HepG2 (cell line): ENCODE results near the gene GPC6. TPM values are rescaled to one million over a fixed set of nuclear protein-coding genes. Genes with fewer than 3 reads are reported as not detected.
A peak's percentile ranks its signal among the peaks of the same experiment; 100 is the strongest.

Experiments
- CBX5 ChIP-seq: sonication (generic); formaldehyde crosslinking; IDR thresholded peaks from 2 replicates; pipeline ENCODE4 v1.4.0; 2020; ENCODE audit warnings: missing genetic modification reagents, borderline replicate concordance
- DNMT1 ChIP-seq: sonication (generic); formaldehyde crosslinking; IDR thresholded peaks from 2 replicates; pipeline ENCODE4 v1.5.1; 2020; ENCODE audit warnings: mild to moderate bottlenecking, missing genetic modification reagents
- GATAD1 ChIP-seq: IDR thresholded peaks from 2 replicates; pipeline ENCODE4 v1.6.1; 2016; ENCODE audit warnings: missing genetic modification reagents, missing compliant biosample characterization
- GPN1 ChIP-seq: sonication (generic); formaldehyde crosslinking; IDR thresholded peaks from 2 replicates; pipeline ENCODE4 v1.5.1; 2020; ENCODE audit warnings: missing genetic modification reagents, borderline replicate concordance
- GTF2F1 ChIP-seq: fragments of 150-350 bp; IDR thresholded peaks from 2 replicates; pipeline ENCODE4 v1.6.1; 2014; ENCODE audit warnings: low read length
- JDP2 ChIP-seq: sonication (generic); formaldehyde crosslinking; IDR thresholded peaks from 2 replicates; pipeline ENCODE4 v1.8.1; 2022; ENCODE audit warnings: missing genetic modification reagents, borderline replicate concordance
- KLF13 ChIP-seq: sonication (generic); formaldehyde crosslinking; IDR thresholded peaks from 2 replicates; pipeline ENCODE4 v1.4.0; 2020; ENCODE audit warnings: mild to moderate bottlenecking, missing genetic modification reagents
- MIER3 ChIP-seq: IDR thresholded peaks from 2 replicates; pipeline ENCODE4 v1.6.1; 2016; ENCODE audit warnings: missing compliant biosample characterization, borderline replicate concordance
- MIXL1 ChIP-seq: IDR thresholded peaks from 2 replicates; pipeline ENCODE4 v1.6.1; 2016
- MTA1 ChIP-seq: sonication (generic); formaldehyde crosslinking; IDR thresholded peaks from 2 replicates; pipeline ENCODE4 v1.4.0; 2020; ENCODE audit warnings: missing genetic modification reagents, mild to moderate bottlenecking, borderline replicate concordance
- MTA3 ChIP-seq: sonication (generic); formaldehyde crosslinking; IDR thresholded peaks from 2 replicates; pipeline ENCODE4 v1.4.0; 2020; ENCODE audit warnings: missing genetic modification reagents
- NFKBIZ ChIP-seq: IDR thresholded peaks from 2 replicates; pipeline ENCODE4 v1.6.1; 2018; ENCODE audit warnings: missing genetic modification reagents, missing compliant biosample characterization
- PCBP1 ChIP-seq: fragments of 200-400 bp; formaldehyde crosslinking; IDR thresholded peaks from 2 replicates; pipeline ENCODE4 v1.6.1; 2017; ENCODE audit warnings: mild to moderate bottlenecking, low read depth, low read length, borderline replicate concordance
- SP140L ChIP-seq: sonication (generic); formaldehyde crosslinking; IDR thresholded peaks from 2 replicates; pipeline ENCODE4 v1.4.0; 2020; ENCODE audit warnings: missing genetic modification reagents, borderline replicate concordance
- SP2 ChIP-seq: sonication (generic); formaldehyde crosslinking; IDR thresholded peaks from 2 replicates; pipeline ENCODE4 v1.5.1; 2020; ENCODE audit warnings: mild to moderate bottlenecking, missing genetic modification reagents
- SPEN ChIP-seq: sonication (generic); formaldehyde crosslinking; IDR thresholded peaks from 2 replicates; pipeline ENCODE4 v1.5.1; 2020; ENCODE audit warnings: low read depth, mild to moderate bottlenecking, missing genetic modification reagents
- SRF ChIP-seq: IDR thresholded peaks from 2 replicates; pipeline ENCODE4 v1.6.1; 2011; ENCODE audit warnings: mild to moderate bottlenecking, low read depth, low read length, moderate library complexity
- SRY ChIP-seq: sonication (generic); formaldehyde crosslinking; IDR thresholded peaks from 2 replicates; pipeline ENCODE4 v1.8.0; 2022; ENCODE audit warnings: mild to moderate bottlenecking, missing genetic modification reagents
- ZBTB21 ChIP-seq: sonication (generic); formaldehyde crosslinking; IDR thresholded peaks from 2 replicates; pipeline ENCODE4 v1.4.0; 2020; ENCODE audit warnings: missing genetic modification reagents
- ZC3H4 ChIP-seq: sonication (generic); formaldehyde crosslinking; IDR thresholded peaks from 2 replicates; pipeline ENCODE4 v1.4.0; 2020; ENCODE audit warnings: missing genetic modification reagents, borderline replicate concordance
- ZHX1 ChIP-seq: sonication (generic); formaldehyde crosslinking; IDR thresholded peaks from 2 replicates; pipeline ENCODE4 v1.8.1; 2022; ENCODE audit warnings: low read depth, mild to moderate bottlenecking, missing genetic modification reagents
- ZNF180 ChIP-seq: sonication (generic); formaldehyde crosslinking; IDR thresholded peaks from 2 replicates; pipeline ENCODE4 v1.4.0; 2020; ENCODE audit warnings: low read depth, missing genetic modification reagents, borderline replicate concordance
- ZNF337 ChIP-seq: sonication (generic); formaldehyde crosslinking; IDR thresholded peaks from 2 replicates; pipeline ENCODE4 v1.5.1; 2020; ENCODE audit warnings: missing genetic modification reagents, low read depth, mild to moderate bottlenecking, borderline replicate concordance
- ZNF510 ChIP-seq: sonication (generic); formaldehyde crosslinking; IDR thresholded peaks from 2 replicates; pipeline ENCODE4 v1.4.0; 2020; ENCODE audit warnings: low read depth, mild to moderate bottlenecking, missing genetic modification reagents
- ZNF558 ChIP-seq: sonication (generic); formaldehyde crosslinking; IDR thresholded peaks from 2 replicates; pipeline ENCODE4 v1.9.0; 2022; ENCODE audit warnings: mild to moderate bottlenecking, missing genetic modification reagents, borderline replicate concordance
- ZNF660 ChIP-seq: sonication (generic); formaldehyde crosslinking; IDR thresholded peaks from 2 replicates; pipeline ENCODE4 v1.5.1; 2020; ENCODE audit warnings: mild to moderate bottlenecking, low read depth, missing genetic modification reagents, borderline replicate concordance
- ZNF816 ChIP-seq: sonication (generic); formaldehyde crosslinking; IDR thresholded peaks from 2 replicates; pipeline ENCODE4 v1.8.0; 2022; ENCODE audit warnings: missing genetic modification reagents, mild to moderate bottlenecking, borderline replicate concordance
- ZSCAN31 ChIP-seq: sonication (generic); formaldehyde crosslinking; IDR thresholded peaks from 2 replicates; pipeline ENCODE4 v1.5.0; 2020; ENCODE audit warnings: low read depth, mild to moderate bottlenecking, missing genetic modification reagents
- polyA plus RNA-seq, 8 experiments: library from polyadenylated mRNA; depleted of rRNA in 3 of 8; stranded (reverse) in 7 of 8; unstranded in 1 of 8; fragments of >200 nt; fragmentation: Illumina TruSeq in 4 of 8; extraction: Trizol in 4 of 8; gene quantifications; 2 replicates each; pipeline versions ENCODE4 v1.2.1 to v1.2.3, GENCODE V29; 2011 to 2016; ENCODE audit warnings: low read depth in 4 of 8, missing spikeins in 1 of 8, mixed read lengths in 1 of 8; ENCODE audit not compliant: insufficient read depth in 1 of 8
- total RNA-seq, 5 experiments: library from RNA; depleted of rRNA; stranded (reverse); fragments of >200 nt; fragmentation: Illumina TruSeq; extraction: Trizol; gene quantifications; 2 replicates each; pipeline ENCODE4 v1.2.3, GENCODE V29; 2016; ENCODE audit warnings: low read depth in 1 of 5
- TF ChIP-seq, protein P1 (sequence below): sonication (generic); formaldehyde crosslinking; IDR thresholded peaks from 2 replicates; pipeline ENCODE4 v1.8.1; 2023; ENCODE audit warnings: mild to moderate bottlenecking, moderate library complexity, missing genetic modification reagents

The GPC6 gene
- total and polyA plus RNA-seq, 2 of the 13 experiments (the other 11 are each of a cell fraction or from before 2014, with no cell fraction given): 24.5 to 33.9 TPM

DNA sequence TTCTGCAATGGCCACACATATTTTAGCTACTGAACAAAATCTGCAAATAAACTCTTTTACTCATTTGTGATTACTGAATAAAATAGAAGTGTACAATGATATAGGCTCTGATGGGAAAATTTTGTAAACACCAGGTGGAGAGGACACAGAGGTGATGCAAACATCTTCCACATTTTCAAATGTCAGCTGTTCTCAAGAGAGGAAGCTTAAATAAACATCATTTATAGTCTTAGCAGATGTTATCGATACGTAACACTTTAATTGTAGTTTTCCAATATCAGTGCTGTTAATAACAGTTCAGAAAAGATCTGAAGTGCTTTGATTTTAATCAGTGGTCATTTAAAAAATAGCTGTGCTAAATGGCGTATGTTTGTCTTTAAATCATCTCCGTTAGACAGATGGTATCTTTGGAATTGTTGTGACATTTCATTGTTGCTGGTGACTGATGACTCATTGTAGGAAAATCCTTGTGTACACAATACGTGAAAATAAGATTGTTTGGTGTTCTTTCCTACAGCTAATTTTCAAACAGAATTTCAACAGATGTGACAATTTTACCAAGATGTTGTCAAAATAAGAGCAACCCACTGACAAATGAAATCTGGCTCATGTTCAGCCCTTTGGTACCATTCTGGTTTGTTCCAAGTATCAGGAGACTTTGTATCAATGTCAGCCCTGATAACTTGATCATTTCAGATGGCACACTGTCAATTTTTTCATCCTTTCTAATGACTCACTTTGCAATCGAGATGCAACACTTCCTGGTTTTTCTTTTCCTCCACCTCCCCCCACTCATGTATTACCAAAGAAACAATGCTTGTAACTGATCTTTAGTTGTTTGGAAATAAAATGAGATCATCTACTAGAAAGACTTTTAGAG is 736.9 kb downstream of the GPC6 start (continued):
- TF ChIP-seq ZHX1 (CRISPR knock-in tag) (no peak), ZNF816 (CRISPR knock-in tag) (0 out of 2 replicates have a peak, but pooled peaks have one; percentile 25), MIER3 (peak; percentile 79; the same call in 1 of the 2 replicates), ZNF558 (CRISPR knock-in tag) (no peak), NFKBIZ (CRISPR knock-in tag) (no peak), KLF13 (no peak), PCBP1 (no peak), MTA3 (CRISPR knock-in tag) (no peak), ZSCAN31 (no peak), SP2 (CRISPR knock-in tag) (no peak), SPEN (CRISPR knock-in tag) (no peak), ZNF180 (CRISPR knock-in tag) (no peak), ZNF660 (CRISPR knock-in tag) (no peak), ZNF337 (CRISPR knock-in tag) (no peak), SRY (CRISPR knock-in tag) (no peak), MTA1 (CRISPR knock-in tag) (no peak), SP140L (CRISPR knock-in tag) (no peak), GPN1 (CRISPR knock-in tag) (no peak), SRF (no peak), MIXL1 (CRISPR knock-in tag) (peak; percentile 69; the same call in 1 of the 2 replicates), DNMT1 (CRISPR knock-in tag) (no peak), ZC3H4 (CRISPR knock-in tag) (no peak), CBX5 (CRISPR knock-in tag) (no peak), ZBTB21 (CRISPR knock-in tag) (no peak), GTF2F1 (no peak), JDP2 (CRISPR knock-in tag) (no peak), ZNF510 (CRISPR knock-in tag) (no peak), GATAD1 (CRISPR knock-in tag) (peak; percentile 41; the same call in 1 of the 2 replicates)
- TF ChIP-seq, protein P1, sequence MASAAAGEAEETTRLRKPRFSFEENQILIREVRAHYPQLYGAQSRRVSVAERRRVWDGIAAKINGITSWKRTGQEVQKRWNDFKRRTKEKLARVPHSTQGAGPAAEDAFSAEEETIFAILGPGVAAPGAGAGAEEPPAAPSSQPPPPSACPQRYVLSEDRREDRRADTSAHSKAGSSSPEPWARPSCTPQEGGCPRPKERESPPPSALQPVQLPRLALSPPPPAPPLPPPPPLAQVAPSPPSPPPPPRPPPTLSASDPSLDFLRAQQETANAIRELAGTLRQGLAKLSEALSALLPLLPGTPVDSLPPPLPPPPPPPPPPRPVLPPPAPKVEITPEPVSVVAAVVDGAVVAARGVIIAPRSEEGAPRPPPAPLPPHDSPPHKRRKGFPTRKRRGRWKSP: no peak; the same call in 1 of the 2 replicates
